Trophoblast cell (in vitro differentiated cells and primary cell): Measurements from ENCODE around the gene RAF1.

ENCODE experiments used
- DNase-seq, 2 donors: peaks; one replicate each; pipeline ENCODE4 v3.0.0-alpha.2; 2016
- H2AFZ ChIP-seq: 2 replicates; pipeline ENCODE4 v1.6.1; 2013; ENCODE audit warnings: low read length, moderate library complexity, mild to moderate bottlenecking; ENCODE audit not compliant: insufficient read depth, poor library complexity
- H2AK5ac ChIP-seq: 2 replicates; pipeline ENCODE4 v1.6.1; 2013; ENCODE audit warnings: mild to moderate bottlenecking, low read length
- H2BK120ac ChIP-seq: 2 replicates; pipeline ENCODE4 v1.6.1; 2013; ENCODE audit warnings: low read length, mild to moderate bottlenecking, moderate library complexity; ENCODE audit not compliant: insufficient read depth, poor library complexity
- H2BK12ac ChIP-seq: 2 replicates; pipeline ENCODE4 v1.6.1; 2013; ENCODE audit warnings: mild to moderate bottlenecking, low read length, moderate library complexity
- H2BK5ac ChIP-seq: 2 replicates; pipeline ENCODE4 v1.6.1; 2013; ENCODE audit warnings: low read length, low read depth, moderate library complexity, mild to moderate bottlenecking; ENCODE audit not compliant: poor library complexity
- H3K14ac ChIP-seq: 2 replicates; pipeline ENCODE4 v1.6.1; 2013; ENCODE audit warnings: mild to moderate bottlenecking, low read length
- H3K18ac ChIP-seq: 2 replicates; pipeline ENCODE4 v1.6.1; 2013; ENCODE audit warnings: mild to moderate bottlenecking, low read length
- H3K23ac ChIP-seq: 2 replicates; pipeline ENCODE4 v1.6.1; 2013; ENCODE audit warnings: low read length
- H3K27ac ChIP-seq: 2 replicates; pipeline ENCODE4 v1.5.1; 2013; ENCODE audit warnings: low read depth, mild to moderate bottlenecking, inconsistent platforms, low read length, moderate library complexity
- H3K27me3 ChIP-seq: 2 replicates; pipeline ENCODE4 v1.6.1; 2013; ENCODE audit warnings: inconsistent platforms, mild to moderate bottlenecking, low read length, moderate library complexity; ENCODE audit not compliant: insufficient read depth
- H3K36me3 ChIP-seq, 2 experiments: 1 replicate in 1 of 2; 2 replicates in 1 of 2; pipeline ENCODE4 v1.6.1; 2013; ENCODE audit warnings: low read length in 2 of 2, mild to moderate bottlenecking in 2 of 2, moderate library complexity in 1 of 2; ENCODE audit not compliant: insufficient read depth in 2 of 2, control insufficient read depth in 1 of 2
- H3K4ac ChIP-seq: 2 replicates; pipeline ENCODE4 v1.6.1; 2013; ENCODE audit warnings: low read depth, mild to moderate bottlenecking, low read length, moderate library complexity
- H3K4me1 ChIP-seq, 2 experiments: 1 replicate in 1 of 2; 2 replicates in 1 of 2; pipeline ENCODE4 v1.6.1; 2013; ENCODE audit warnings: low read length in 2 of 2, mild to moderate bottlenecking in 2 of 2, moderate library complexity in 1 of 2; ENCODE audit not compliant: insufficient read depth in 2 of 2, control insufficient read depth in 1 of 2
- H3K4me2 ChIP-seq: 2 replicates; pipeline ENCODE4 v1.6.1; 2013; ENCODE audit warnings: inconsistent platforms, mild to moderate bottlenecking, low read length, moderate library complexity
- H3K4me3 ChIP-seq: 2 replicates; pipeline ENCODE4 v1.5.1; 2013; ENCODE audit warnings: mild to moderate bottlenecking, low read depth, low read length, inconsistent platforms
- H3K79me1 ChIP-seq: one replicate; pipeline ENCODE4 v1.6.1; 2013; ENCODE audit warnings: low read length
- H3K79me2 ChIP-seq: 2 replicates; pipeline ENCODE4 v1.6.1; 2013; ENCODE audit warnings: low read length, mild to moderate bottlenecking; ENCODE audit not compliant: control insufficient read depth, insufficient read depth, poor library complexity
- H3K9ac ChIP-seq: 2 replicates; pipeline ENCODE4 v1.6.1; 2013; ENCODE audit warnings: mild to moderate bottlenecking, low read length
- H3K9me3 ChIP-seq: 2 replicates; pipeline ENCODE4 v1.6.1; 2013; ENCODE audit warnings: low read depth, mild to moderate bottlenecking, control low read depth, inconsistent platforms, low read length; ENCODE audit not compliant: insufficient read depth
- H4K12ac ChIP-seq: 2 replicates; pipeline ENCODE4 v1.6.1; 2013; ENCODE audit warnings: low read depth, mild to moderate bottlenecking, low read length, moderate library complexity
- H4K8ac ChIP-seq: 2 replicates; pipeline ENCODE4 v1.6.1; 2013; ENCODE audit warnings: low read depth, mild to moderate bottlenecking, low read length, moderate library complexity
- H4K91ac ChIP-seq: one replicate; pipeline ENCODE4 v1.6.1; 2013; ENCODE audit warnings: low read depth, mild to moderate bottlenecking, low read length, moderate library complexity
- WGBS: extraction: QIAGEN DNeasy Blood & Tissue Kit; methylation state at CpG from one replicate; pipeline ENCODE4 v1.1.7; 2013; ENCODE audit warnings: missing lambda C conversion rate; ENCODE audit not compliant: insufficient read length, insufficient coverage; ENCODE audit errors: extremely low coverage; 5-methylcytosine and 5-hydroxymethylcytosine counted together

Gene RAF1

GRCh38 chr3:12670365-12671119, 6.6 kb upstream of the RAF1 start:
- Histone ChIP-seq H3K9ac (no peak overlapping the region), H3K4me2 (no peak overlapping the region), H3K14ac (no peak overlapping the region), H3K18ac (no peak overlapping the region), H3K79me1 (no peaks in the 10 kb centered on the region), H3K27me3 (no peaks in the 10 kb centered on the region), H3K4ac (no peak overlapping the region), H3K9me3 (no peaks in the 10 kb centered on the region), H3K23ac (no peak overlapping the region), H2AFZ (no peak overlapping the region), H3K4me3 (no peak overlapping the region), H2AK5ac (no peak overlapping the region), H3K27ac (no peak overlapping the region), H2BK5ac (no peak overlapping the region), H2BK120ac (no peak overlapping the region), H3K4me1 (no peaks in the 10 kb centered on the region), H4K8ac (no peak overlapping the region), H3K79me2 (no peaks in the 10 kb centered on the region), H4K91ac (no peak overlapping the region), H3K36me3 (no peaks in the 10 kb centered on the region), H2BK12ac (no peak overlapping the region), H4K12ac (no peak overlapping the region)
- no peak for DNase-seq
- no CpG with 5 or more reads among the region's 10 CpGs for WGBS

- Histone ChIP-seq H2BK12ac (peak overlapping the region; percentile 12), H4K91ac (peak overlapping the region; percentile 91), H2AK5ac (peak overlapping the region; percentile 91), H2AFZ (peak overlapping the region; percentile 97), H3K79me2 (peaks cover 32% of the 10 kb centered on the region), H3K27me3 (no peaks in the 10 kb centered on the region), H4K8ac (peak overlapping the region; percentile 99), H3K4me3 (peak overlapping the region; percentile 97), H3K4ac (peak overlapping the region; percentile 99), H3K23ac (no peak overlapping the region), H3K9me3 (no peaks in the 10 kb centered on the region), H3K9ac (peak overlapping the region; percentile 97), H3K4me1 (peaks cover 2 to 3% of the 10 kb centered on the region in 2 experiments), H3K18ac (peak overlapping the region; percentile 74), H3K14ac (peak overlapping the region; percentile 96), H4K12ac (peak overlapping the region; percentile 99), H3K36me3 (no peaks in the 10 kb centered on the region), H2BK5ac (peak overlapping the region; percentile 98), H2BK120ac (peak overlapping the region; percentile 95), H3K79me1 (peaks cover 17% of the 10 kb centered on the region), H3K27ac (peak overlapping the region; percentile 98), H3K4me2 (peak overlapping the region; percentile 73)
- DNase-seq: peak; percentile 29 to 58
- no CpG with 5 or more reads among the region's 45 CpGs for WGBS
Observed at GRCh38 chr3:12663401-12663935, 449 bp downstream of the RAF1 start.

DNA sequence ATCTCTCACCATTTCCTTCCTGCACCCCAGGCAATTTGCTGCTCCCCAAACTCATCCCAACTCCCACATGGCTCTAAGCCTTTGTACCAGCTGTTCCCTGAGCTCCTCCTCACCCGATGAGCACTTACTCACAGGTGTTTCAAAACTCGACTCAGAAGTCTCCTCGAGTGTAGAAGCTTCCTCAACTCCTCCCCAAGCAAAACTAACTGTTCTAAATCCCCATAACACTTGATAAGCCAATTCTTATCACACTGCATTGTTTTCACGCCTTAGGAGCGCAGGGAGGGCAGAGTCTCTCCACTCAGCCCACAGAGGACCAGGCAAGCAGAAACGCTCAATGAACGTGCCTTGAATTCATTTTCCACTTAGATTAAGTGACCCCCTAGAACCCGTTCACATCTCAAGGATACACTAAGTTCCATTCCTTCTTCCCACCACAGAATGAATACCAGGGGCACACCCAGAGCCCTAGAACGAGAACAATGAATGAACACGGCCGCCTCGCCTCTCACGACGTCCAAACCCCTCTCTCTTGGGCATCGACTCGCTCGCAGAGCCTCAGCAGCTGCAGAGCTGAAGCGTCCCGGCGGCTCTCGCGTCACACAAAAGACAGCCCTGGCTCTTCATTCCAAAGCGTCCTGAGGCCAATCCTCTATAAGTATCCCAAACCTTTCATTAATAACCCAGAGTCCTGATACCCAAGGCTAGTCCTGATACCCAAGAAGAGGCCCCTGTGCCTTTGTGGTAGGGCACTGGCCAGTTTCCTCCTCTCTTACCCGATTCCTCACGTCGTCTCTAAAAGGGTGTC, 1.1 kb downstream of the RAF1 start:
- Histone ChIP-seq H4K8ac (peak overlapping the region; percentile 99), H3K36me3 (no peaks in the 10 kb centered on the region), H2BK120ac (peak overlapping the region; percentile 95), H4K91ac (peak overlapping the region; percentile 91), H3K79me1 (peaks cover 17% of the 10 kb centered on the region), H3K9me3 (no peaks in the 10 kb centered on the region), H4K12ac (peak overlapping the region; percentile 99), H2AK5ac (peak overlapping the region; percentile 91), H3K18ac (peak overlapping the region; percentile 74), H3K27ac (peak overlapping the region; percentile 98), H3K9ac (peak overlapping the region; percentile 97), H3K23ac (no peak overlapping the region), H3K4me2 (peak overlapping the region; percentile 73), H3K14ac (peak overlapping the region; percentile 96), H2BK12ac (peak overlapping the region; percentile 12), H2AFZ (peak overlapping the region; percentile 97), H3K4me1 (peaks cover 2 to 3% of the 10 kb centered on the region in 2 experiments), H3K4me3 (peak overlapping the region; percentile 97), H3K79me2 (peaks cover 34% of the 10 kb centered on the region), H3K27me3 (no peaks in the 10 kb centered on the region), H2BK5ac (peak overlapping the region; percentile 98), H3K4ac (peak overlapping the region; percentile 99)
- no CpG with 5 or more reads among the region's 26 CpGs for WGBS
- DNase-seq: peak; percentile 34 to 59

GRCh38 chr3:12661926-12662592, 1.9 kb downstream of the RAF1 start:
- H3K4me3 ChIP-seq: peak overlapping the region; percentile 97
- no peak overlapping the region for H3K27ac ChIP-seq
- H2BK5ac ChIP-seq: no peak overlapping the region
- H3K9ac ChIP-seq: no peak overlapping the region
- no peak overlapping the region for H3K23ac ChIP-seq
- no peaks in the 10 kb centered on the region for H3K36me3 ChIP-seq
- peaks cover 17% of the 10 kb centered on the region for H3K79me1 ChIP-seq
- H4K8ac ChIP-seq: no peak overlapping the region
- H2AK5ac ChIP-seq: no peak overlapping the region
- DNase-seq: no peak
- H3K4me2 ChIP-seq: peak overlapping the region; percentile 73
- no peak overlapping the region for H3K14ac ChIP-seq
- H3K27me3 ChIP-seq: no peaks in the 10 kb centered on the region
- H3K4me1 ChIP-seq: peaks cover 2 to 3% of the 10 kb centered on the region in 2 experiments
- H4K12ac ChIP-seq: no peak overlapping the region
- H3K79me2 ChIP-seq: peaks cover 34% of the 10 kb centered on the region
- H3K4ac ChIP-seq: peak overlapping the region; percentile 99
- no peak overlapping the region for H2BK12ac ChIP-seq
- no peak overlapping the region for H2BK120ac ChIP-seq
- H2AFZ ChIP-seq: no peak overlapping the region
- WGBS: no CpG with 5 or more reads among the region's 5 CpGs
- no peak overlapping the region for H4K91ac ChIP-seq
- no peak overlapping the region for H3K18ac ChIP-seq
- no peaks in the 10 kb centered on the region for H3K9me3 ChIP-seq
